KMS-11 (cell line): ENCODE measurements around the gene RBM10.

ENCODE experiments used
- H2AFZ ChIP-seq: fragments of 200-600 bp; sonication (generic); 2 replicates; pipeline ENCODE4 v1.6.1; 2016; ENCODE audit warnings: antibody characterized with exemption, mixed run types, low read depth
- H3K27ac ChIP-seq: fragments of 200-600 bp; sonication (generic); 2 replicates; pipeline ENCODE4 v1.6.1; 2016; ENCODE audit warnings: mild to moderate bottlenecking, mixed run types
- H3K27me3 ChIP-seq: fragments of 200-600 bp; sonication (generic); 2 replicates; pipeline ENCODE4 v1.6.1; 2017; ENCODE audit warnings: mild to moderate bottlenecking, low read depth, mixed run types, moderate library complexity; ENCODE audit not compliant: insufficient read depth
- H3K36me3 ChIP-seq: fragments of 200-600 bp; sonication (generic); 2 replicates; pipeline ENCODE4 v1.6.1; 2017; ENCODE audit warnings: mild to moderate bottlenecking, mixed run types; ENCODE audit not compliant: insufficient read depth
- H3K4me1 ChIP-seq: fragments of 200-600 bp; sonication (generic); 2 replicates; pipeline ENCODE4 v1.6.1; 2016; ENCODE audit warnings: mild to moderate bottlenecking, low read depth, mixed run types; ENCODE audit not compliant: poor library complexity, severe bottlenecking
- H3K4me2 ChIP-seq: fragments of 200-600 bp; sonication (generic); 2 replicates; pipeline ENCODE4 v1.7.0; 2016; ENCODE audit warnings: mild to moderate bottlenecking, mixed run types
- H3K4me3 ChIP-seq: fragments of 200-600 bp; sonication (generic); IDR thresholded peaks from 2 replicates; pipeline ENCODE4 v1.6.1; 2017; ENCODE audit warnings: low read depth, low read length, mixed read lengths; ENCODE audit not compliant: insufficient read depth
- H3K79me2 ChIP-seq: fragments of 200-600 bp; sonication (generic); 2 replicates; pipeline ENCODE4 v1.6.1; 2016; ENCODE audit warnings: low read depth, mixed run types; ENCODE audit not compliant: insufficient read depth
- H3K9ac ChIP-seq: fragments of 200-600 bp; sonication (generic); 2 replicates; pipeline ENCODE4 v1.6.1; 2016; ENCODE audit warnings: mild to moderate bottlenecking, mixed run types
- H4K20me1 ChIP-seq: fragments of 200-600 bp; sonication (generic); 2 replicates; pipeline ENCODE4 v1.6.1; 2016; ENCODE audit warnings: mild to moderate bottlenecking, mixed run types; ENCODE audit not compliant: insufficient read depth
- TF ChIP-seq, protein P1 (sequence below): fragments of 200-600 bp; sonication (generic); conservative IDR thresholded peaks from 2 replicates; pipeline ENCODE4 v1.6.1; 2017; ENCODE audit warnings: low read depth, mild to moderate bottlenecking, antibody characterized with exemption, low read length, moderate library complexity, mixed read lengths

Gene RBM10

GRCh38 chrX:47224896-47225290, 79.9 kb downstream of the RBM10 start:
- no peak overlapping the region for H3K27ac ChIP-seq
- TF ChIP-seq, protein P1, sequence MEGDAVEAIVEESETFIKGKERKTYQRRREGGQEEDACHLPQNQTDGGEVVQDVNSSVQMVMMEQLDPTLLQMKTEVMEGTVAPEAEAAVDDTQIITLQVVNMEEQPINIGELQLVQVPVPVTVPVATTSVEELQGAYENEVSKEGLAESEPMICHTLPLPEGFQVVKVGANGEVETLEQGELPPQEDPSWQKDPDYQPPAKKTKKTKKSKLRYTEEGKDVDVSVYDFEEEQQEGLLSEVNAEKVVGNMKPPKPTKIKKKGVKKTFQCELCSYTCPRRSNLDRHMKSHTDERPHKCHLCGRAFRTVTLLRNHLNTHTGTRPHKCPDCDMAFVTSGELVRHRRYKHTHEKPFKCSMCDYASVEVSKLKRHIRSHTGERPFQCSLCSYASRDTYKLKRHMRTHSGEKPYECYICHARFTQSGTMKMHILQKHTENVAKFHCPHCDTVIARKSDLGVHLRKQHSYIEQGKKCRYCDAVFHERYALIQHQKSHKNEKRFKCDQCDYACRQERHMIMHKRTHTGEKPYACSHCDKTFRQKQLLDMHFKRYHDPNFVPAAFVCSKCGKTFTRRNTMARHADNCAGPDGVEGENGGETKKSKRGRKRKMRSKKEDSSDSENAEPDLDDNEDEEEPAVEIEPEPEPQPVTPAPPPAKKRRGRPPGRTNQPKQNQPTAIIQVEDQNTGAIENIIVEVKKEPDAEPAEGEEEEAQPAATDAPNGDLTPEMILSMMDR: no peak
- no peak overlapping the region for H2AFZ ChIP-seq
- no peaks in the 10 kb centered on the region for H3K36me3 ChIP-seq
- no peaks in the 10 kb centered on the region for H4K20me1 ChIP-seq
- no peaks in the 10 kb centered on the region for H3K27me3 ChIP-seq
- no peak overlapping the region for H3K4me3 ChIP-seq
- peaks cover 7% of the 10 kb centered on the region for H3K4me1 ChIP-seq
- no peak overlapping the region for H3K4me2 ChIP-seq
- H3K79me2 ChIP-seq: peaks cover 18% of the 10 kb centered on the region
- no peak overlapping the region for H3K9ac ChIP-seq

- H3K4me2 ChIP-seq: no peak overlapping the region
- no peaks in the 10 kb centered on the region for H3K36me3 ChIP-seq
- H3K27me3 ChIP-seq: no peaks in the 10 kb centered on the region
- H3K27ac ChIP-seq: no peak overlapping the region
- no peak overlapping the region for H3K9ac ChIP-seq
- peaks cover 6% of the 10 kb centered on the region for H3K79me2 ChIP-seq
- no peaks in the 10 kb centered on the region for H3K4me1 ChIP-seq
- no peak overlapping the region for H3K4me3 ChIP-seq
- no peaks in the 10 kb centered on the region for H4K20me1 ChIP-seq
- TF ChIP-seq, protein P1: no peak
- H2AFZ ChIP-seq: no peak overlapping the region
These were observed 81.0 kb downstream of the RBM10 start for GRCh38 chrX:47226071-47226470.

- Histone ChIP-seq H3K36me3 (no peaks in the 10 kb centered on the region), H2AFZ (no peak overlapping the region), H3K9ac (no peak overlapping the region), H3K27ac (no peak overlapping the region), H3K27me3 (no peaks in the 10 kb centered on the region), H3K79me2 (no peaks in the 10 kb centered on the region), H3K4me3 (no peak overlapping the region), H3K4me2 (no peak overlapping the region), H4K20me1 (no peaks in the 10 kb centered on the region), H3K4me1 (peaks cover 2% of the 10 kb centered on the region)
- TF ChIP-seq, protein P1: no peak
These were observed 81.7 kb downstream of the RBM10 start for GRCh38 chrX:47226531-47227333.

DNA sequence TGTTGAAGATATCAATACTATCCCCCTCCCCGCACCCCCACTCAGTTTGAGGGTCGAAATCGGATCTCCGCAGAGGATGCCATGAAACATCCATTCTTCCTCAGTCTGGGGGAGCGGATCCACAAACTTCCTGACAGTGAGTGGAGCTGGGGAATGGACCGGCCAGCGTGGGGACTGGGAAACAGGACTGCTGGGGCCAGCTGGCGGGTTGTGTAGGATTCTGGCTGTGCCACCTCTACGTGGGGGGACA, 82.2 kb downstream of the RBM10 start:
- peaks cover 7% of the 10 kb centered on the region for H3K4me1 ChIP-seq
- H3K9ac ChIP-seq: no peak overlapping the region
- H3K27me3 ChIP-seq: no peaks in the 10 kb centered on the region
- H3K79me2 ChIP-seq: no peaks in the 10 kb centered on the region
- H3K36me3 ChIP-seq: no peaks in the 10 kb centered on the region
- no peak overlapping the region for H3K4me3 ChIP-seq
- TF ChIP-seq, protein P1: no peak
- H2AFZ ChIP-seq: no peak overlapping the region
- no peak overlapping the region for H3K27ac ChIP-seq
- no peaks in the 10 kb centered on the region for H4K20me1 ChIP-seq
- no peak overlapping the region for H3K4me2 ChIP-seq
